Skeletal muscle tissue (tissue), 4 donors: ENCODE results near the gene CPNE6. TPM values are rescaled to one million over a fixed set of nuclear protein-coding genes. Genes with fewer than 3 reads are reported as not detected.
A peak's percentile ranks its signal among the peaks of the same experiment; 100 is the strongest.

Source experiments
- H3K27ac ChIP-seq: one replicate; pipeline ENCODE4 v1.7.0; 2013; ENCODE audit warnings: mild to moderate bottlenecking, low read depth, low read length, inconsistent platforms
- H3K27me3 ChIP-seq, 3 donors: one replicate each; pipeline ENCODE4 v1.7.0; 2013; ENCODE audit warnings: low read length in 3 of 3; ENCODE audit not compliant: control insufficient read depth in 3 of 3, insufficient read depth in 3 of 3
- H3K36me3 ChIP-seq, 3 donors: one replicate each; pipeline ENCODE4 v1.7.0; 2013; ENCODE audit warnings: low read length in 3 of 3; ENCODE audit not compliant: control insufficient read depth in 3 of 3, insufficient read depth in 3 of 3
- H3K4me1 ChIP-seq, 3 donors: one replicate each; pipeline ENCODE4 v1.7.0; 2013; ENCODE audit warnings: low read length in 3 of 3, mild to moderate bottlenecking in 3 of 3; ENCODE audit not compliant: control insufficient read depth in 3 of 3, insufficient read depth in 3 of 3
- H3K4me3 ChIP-seq, 3 donors: one replicate each; pipeline ENCODE4 v1.7.0; 2013; ENCODE audit warnings: low read length in 3 of 3
- H3K9ac ChIP-seq, 3 donors: one replicate each; pipeline ENCODE4 v1.7.0; 2013; ENCODE audit warnings: low read length in 3 of 3, mild to moderate bottlenecking in 3 of 3, moderate library complexity in 2 of 3, low read depth in 1 of 3
- H3K9me3 ChIP-seq, 3 donors: one replicate each; pipeline ENCODE4 v1.7.0; 2013; ENCODE audit warnings: low read length in 3 of 3; ENCODE audit not compliant: control insufficient read depth in 3 of 3
- total RNA-seq: library from RNA; depleted of rRNA; stranded (reverse); fragments of >200 nt; gene quantifications from one replicate; pipeline ENCODE4 v1.2.3, GENCODE V29; 2014
- donor health status: Osteomylitis.

Gene CPNE6
- total RNA-seq, 1 donor from 2014 or later, result not detected

DNA sequence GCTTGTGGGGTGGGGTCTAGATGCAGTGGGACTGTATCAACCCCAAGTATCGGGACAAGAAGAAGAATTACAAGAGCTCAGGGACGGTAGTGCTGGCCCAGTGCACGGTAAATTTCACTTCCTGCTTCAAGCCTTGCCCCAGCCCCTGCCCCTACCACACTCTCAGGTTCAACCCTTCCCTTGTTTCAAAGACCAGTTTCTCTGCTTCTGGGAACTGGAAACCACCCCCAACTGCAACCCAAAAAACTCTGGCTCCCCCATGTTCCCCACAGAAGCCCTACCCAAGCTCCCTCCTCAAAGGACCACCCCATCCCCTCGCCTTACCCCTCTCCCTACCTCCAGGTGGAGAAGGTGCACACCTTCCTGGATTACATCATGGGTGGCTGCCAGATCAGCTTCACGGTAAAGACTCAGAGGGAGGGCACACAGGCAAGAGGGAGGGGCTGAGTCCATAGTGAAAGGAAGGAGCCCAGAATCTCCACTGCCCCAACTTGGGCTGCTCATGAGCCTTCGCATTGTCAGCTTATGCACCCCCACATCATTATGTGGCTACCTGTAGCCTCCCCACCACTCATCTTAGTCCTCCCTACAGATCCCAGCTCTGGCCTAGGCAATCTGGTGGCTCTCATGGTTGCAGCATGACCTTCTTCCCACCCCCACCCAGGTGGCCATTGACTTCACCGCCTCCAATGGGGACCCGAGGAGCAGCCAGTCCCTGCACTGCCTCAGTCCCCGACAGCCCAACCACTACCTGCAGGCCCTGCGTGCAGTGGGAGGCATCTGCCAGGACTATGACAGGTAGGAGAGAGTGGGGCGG lies 4.3 kb downstream of the CPNE6 start:
- peaks cover 27 to 61% (median 44%) of the 10 kb centered on the region in 3 donors for H3K27me3 ChIP-seq
- no peak overlapping the region for H3K9ac ChIP-seq

DNA sequence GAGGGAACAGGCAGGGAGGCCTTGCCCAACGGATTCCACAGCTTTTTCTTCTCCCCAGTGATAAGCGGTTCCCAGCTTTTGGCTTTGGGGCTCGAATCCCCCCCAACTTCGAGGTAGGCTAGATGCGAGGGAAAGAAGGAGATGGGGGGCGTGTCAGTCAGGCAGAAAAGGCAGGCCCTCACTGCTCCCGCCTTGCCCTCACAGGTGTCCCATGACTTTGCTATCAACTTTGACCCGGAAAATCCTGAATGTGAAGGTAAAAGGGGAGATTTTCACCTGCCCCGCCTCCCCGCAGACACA lies 4.9 kb downstream of the CPNE6 start:
- H3K27ac ChIP-seq, result no peak overlapping the region
- no peaks in the 10 kb centered on the region for H3K36me3 ChIP-seq
- no peak overlapping the region for H3K4me3 ChIP-seq
- H3K9me3 ChIP-seq, result no peaks in the 10 kb centered on the region
- peaks cover 27 to 61% (median 44%) of the 10 kb centered on the region in 3 donors for H3K27me3 ChIP-seq
- H3K9ac ChIP-seq, result no peak overlapping the region
- H3K4me1 ChIP-seq, result peaks cover 6 to 12% (median 8%) of the 10 kb centered on the region in 3 donors

More for the DNA sequence above, 4.3 kb downstream of the CPNE6 start:
- Histone ChIP-seq H3K36me3 (no peaks in the 10 kb centered on the region), H3K4me1 (peaks cover 2 to 10% (median 5%) of the 10 kb centered on the region in 3 donors), H3K27ac (no peak overlapping the region), H3K9me3 (no peaks in the 10 kb centered on the region), H3K4me3 (no peak overlapping the region)

DNA sequence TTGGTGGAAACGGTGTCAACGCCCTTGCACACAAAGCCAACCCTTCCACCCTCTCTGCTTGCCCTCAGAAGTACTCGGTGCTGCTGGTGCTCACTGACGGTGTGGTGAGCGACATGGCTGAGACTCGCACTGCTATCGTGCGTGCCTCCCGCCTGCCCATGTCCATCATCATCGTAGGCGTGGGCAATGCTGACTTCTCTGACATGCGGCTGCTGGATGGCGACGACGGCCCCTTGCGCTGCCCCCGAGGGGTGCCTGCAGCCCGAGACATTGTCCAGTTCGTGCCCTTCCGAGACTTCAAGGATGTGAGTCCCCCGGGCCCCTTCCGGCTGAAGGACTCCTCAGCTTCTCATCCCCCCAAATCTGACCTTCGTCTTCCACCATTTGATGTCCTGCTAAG lies 5.7 kb downstream of the CPNE6 start:
- Histone ChIP-seq H3K27ac (no peak overlapping the region), H3K4me3 (no peak overlapping the region), H3K36me3 (no peaks in the 10 kb centered on the region), H3K27me3 (peaks cover 23 to 61% (median 38%) of the 10 kb centered on the region in 3 donors), H3K4me1 (peaks cover 6 to 13% (median 9%) of the 10 kb centered on the region in 3 donors), H3K9me3 (no peaks in the 10 kb centered on the region), H3K9ac (no peak overlapping the region)

DNA sequence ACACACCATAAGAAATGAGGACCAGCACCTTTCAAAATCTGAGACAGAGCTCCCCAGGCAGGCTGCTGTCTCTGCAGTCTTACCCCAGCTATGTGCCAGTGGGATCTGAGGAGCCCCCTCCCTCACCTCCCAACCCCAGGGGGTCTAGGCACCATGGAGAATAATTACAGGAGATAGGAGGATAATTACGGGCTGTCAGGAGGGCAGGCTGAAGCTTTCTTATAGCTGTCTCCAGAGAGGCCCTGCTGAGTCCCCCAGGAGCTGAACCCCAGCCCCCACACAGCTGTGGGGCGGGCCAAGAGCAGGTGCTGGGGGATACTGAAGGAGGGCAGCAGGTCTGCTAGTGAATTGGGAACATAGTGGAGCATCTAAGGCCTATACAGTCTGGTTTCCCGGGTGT lies 6.8 kb downstream of the CPNE6 start:
- peaks cover 15 to 50% (median 28%) of the 10 kb centered on the region in 3 donors for H3K27me3 ChIP-seq
- H3K4me1 ChIP-seq, result peaks cover 6 to 12% (median 9%) of the 10 kb centered on the region in 3 donors
- H3K27ac ChIP-seq, result no peak overlapping the region
- H3K36me3 ChIP-seq, result no peaks in the 10 kb centered on the region
- H3K9me3 ChIP-seq, result no peaks in the 10 kb centered on the region
- no peak overlapping the region for H3K9ac ChIP-seq
- no peak overlapping the region for H3K4me3 ChIP-seq

DNA sequence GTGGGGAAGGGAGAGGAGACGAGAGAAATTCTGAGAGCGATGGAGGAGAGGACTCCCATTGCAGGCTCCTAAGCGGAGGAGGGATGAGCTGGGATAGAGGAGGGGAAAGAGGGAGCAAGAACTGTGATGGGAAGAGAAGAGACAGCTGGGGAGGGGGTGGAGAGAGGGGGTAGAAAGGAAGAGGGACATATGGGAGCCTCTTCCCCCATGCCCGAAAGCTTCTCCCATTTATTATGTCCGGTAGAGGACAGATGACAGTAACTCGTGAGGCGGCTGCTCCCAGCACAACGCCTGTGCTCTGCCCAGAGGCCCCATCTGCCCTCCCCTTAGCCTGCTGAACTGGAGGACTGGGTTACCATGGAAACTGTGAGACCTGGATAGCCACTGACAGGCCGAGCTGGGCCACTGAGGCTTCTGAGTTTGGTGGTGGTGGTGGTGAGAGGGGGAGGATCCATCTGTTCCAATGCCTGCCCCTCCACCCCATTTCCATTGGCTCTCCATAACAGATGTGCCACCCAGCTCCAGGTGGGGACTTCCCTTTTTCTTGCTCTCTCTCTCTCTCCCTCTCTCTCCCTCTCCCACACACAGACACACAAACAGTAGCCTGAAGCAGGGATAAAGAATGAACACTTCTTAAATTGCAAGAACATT lies 8.3 kb downstream of the CPNE6 start:
- H3K9ac ChIP-seq, result no peak overlapping the region
- H3K27me3 ChIP-seq, result peaks cover 11 to 35% (median 18%) of the 10 kb centered on the region in 3 donors
- peaks cover 6 to 12% (median 9%) of the 10 kb centered on the region in 3 donors for H3K4me1 ChIP-seq
- H3K36me3 ChIP-seq, result no peaks in the 10 kb centered on the region
- H3K27ac ChIP-seq, result no peak overlapping the region
- no peak overlapping the region for H3K4me3 ChIP-seq
- no peaks in the 10 kb centered on the region for H3K9me3 ChIP-seq

DNA sequence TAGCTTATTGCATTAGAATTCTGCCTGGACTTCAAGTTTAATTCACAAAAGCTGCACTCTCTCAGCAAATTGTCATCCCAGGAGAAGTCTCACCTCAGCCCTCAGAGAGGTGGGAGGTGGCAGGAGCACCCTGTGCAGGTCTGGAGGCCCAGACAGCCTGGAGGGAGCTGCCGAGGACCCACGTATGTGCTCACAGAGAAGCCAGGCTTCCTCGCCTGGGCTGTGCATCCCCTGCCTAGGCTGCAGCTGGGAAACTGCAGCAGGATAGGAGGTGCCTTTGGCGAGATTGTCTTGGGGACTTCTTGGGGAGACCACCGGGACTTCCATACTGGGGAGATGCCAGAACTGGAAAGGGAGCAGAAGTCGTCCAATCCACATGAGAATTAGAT lies 8.8 kb downstream of the CPNE6 start:
- Histone ChIP-seq H3K4me1 (peaks cover 6 to 12% (median 9%) of the 10 kb centered on the region in 3 donors), H3K9me3 (no peaks in the 10 kb centered on the region), H3K27me3 (peaks cover 11 to 30% (median 15%) of the 10 kb centered on the region in 3 donors), H3K9ac (no peak overlapping the region), H3K27ac (no peak overlapping the region), H3K36me3 (no peaks in the 10 kb centered on the region), H3K4me3 (no peak overlapping the region)

DNA sequence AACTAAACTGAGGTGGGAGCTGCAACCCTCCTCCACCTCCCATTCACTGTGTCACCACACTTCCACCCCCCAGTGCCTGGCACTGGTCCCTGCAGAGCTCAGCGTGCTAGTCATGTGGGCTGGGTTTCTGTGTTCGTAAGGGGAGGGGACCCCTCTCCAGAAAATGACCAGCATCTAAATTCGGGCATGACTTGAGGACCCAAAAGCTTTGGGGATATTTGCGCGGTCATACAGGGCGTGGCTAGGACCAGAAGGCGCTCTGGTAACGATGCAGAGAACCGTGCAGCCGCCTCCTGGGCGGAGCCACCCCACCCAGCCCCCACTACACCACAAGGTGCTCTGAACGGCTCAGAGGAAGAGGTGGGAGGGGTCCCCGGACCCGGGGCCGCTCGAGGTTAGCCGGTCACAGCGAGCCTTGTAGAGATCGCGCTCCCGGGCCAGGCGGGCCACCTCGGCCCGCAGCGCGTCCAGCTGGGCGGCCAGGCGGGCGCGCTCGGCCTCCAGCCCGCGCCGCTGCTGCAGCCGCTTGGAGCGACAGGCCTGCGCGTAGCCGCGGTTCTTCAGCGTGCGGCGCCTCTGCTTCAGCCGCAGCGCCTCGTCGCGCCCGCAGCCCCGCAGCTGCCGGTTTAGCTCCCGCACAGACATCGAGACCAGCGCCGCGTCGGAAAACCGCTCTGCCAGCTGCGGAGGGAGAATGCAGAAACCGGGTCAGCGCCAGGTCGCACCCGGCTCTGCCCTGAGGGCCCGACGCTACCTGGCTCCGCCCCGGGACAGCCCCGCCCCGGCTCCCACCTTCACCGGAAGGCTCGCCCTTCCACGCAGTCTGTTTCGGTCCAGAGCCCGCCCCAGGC lies 9.8 kb downstream of the CPNE6 start:
- no peaks in the 10 kb centered on the region for H3K36me3 ChIP-seq
- H3K27me3 ChIP-seq, result peaks cover 9 to 21% (median 11%) of the 10 kb centered on the region in 3 donors
- no peaks in the 10 kb centered on the region for H3K9me3 ChIP-seq
- H3K9ac ChIP-seq, result peak overlapping the region; percentile 64 to 77 (median 70)
- H3K4me3 ChIP-seq, result peak overlapping the region; percentile 67 to 79 (median 70)
- H3K4me1 ChIP-seq, result peaks cover 6 to 12% (median 9%) of the 10 kb centered on the region in 3 donors
- H3K27ac ChIP-seq, result no peak overlapping the region

DNA sequence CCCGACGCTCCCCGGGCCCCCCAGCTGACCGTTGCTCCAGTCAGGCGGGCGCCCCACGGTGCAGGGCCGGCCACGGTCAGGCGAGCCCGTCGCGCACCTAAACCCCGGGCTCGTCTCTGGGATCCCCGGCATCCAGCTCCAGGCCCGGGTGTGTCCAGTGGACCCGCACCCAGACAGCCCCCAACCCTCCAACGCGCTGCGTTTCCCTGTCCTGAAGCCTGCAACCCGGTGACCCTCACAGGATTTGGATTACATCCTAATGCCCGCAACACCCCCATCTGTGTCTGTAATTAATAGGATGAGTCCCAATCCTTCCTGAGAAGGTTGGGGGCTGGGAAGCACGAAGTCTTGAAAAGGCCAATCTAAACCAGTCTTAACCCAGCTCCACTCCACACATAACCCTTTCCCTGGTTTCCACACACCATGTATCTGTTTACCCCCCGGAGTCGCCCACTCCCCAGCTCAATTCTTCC lies 10.4 kb downstream of the CPNE6 start:
- no peak overlapping the region for H3K27ac ChIP-seq
- peak overlapping the region; percentile 2 to 70 (median 22) for H3K4me3 ChIP-seq
- peaks cover 6 to 12% (median 9%) of the 10 kb centered on the region in 3 donors for H3K4me1 ChIP-seq
- no peaks in the 10 kb centered on the region for H3K36me3 ChIP-seq
- H3K9me3 ChIP-seq, result no peaks in the 10 kb centered on the region
- H3K27me3 ChIP-seq, result peaks cover 6 to 17% (median 9%) of the 10 kb centered on the region in 3 donors
- peak overlapping the region in 2 of 3 donors; percentile 64 to 77 for H3K9ac ChIP-seq

DNA sequence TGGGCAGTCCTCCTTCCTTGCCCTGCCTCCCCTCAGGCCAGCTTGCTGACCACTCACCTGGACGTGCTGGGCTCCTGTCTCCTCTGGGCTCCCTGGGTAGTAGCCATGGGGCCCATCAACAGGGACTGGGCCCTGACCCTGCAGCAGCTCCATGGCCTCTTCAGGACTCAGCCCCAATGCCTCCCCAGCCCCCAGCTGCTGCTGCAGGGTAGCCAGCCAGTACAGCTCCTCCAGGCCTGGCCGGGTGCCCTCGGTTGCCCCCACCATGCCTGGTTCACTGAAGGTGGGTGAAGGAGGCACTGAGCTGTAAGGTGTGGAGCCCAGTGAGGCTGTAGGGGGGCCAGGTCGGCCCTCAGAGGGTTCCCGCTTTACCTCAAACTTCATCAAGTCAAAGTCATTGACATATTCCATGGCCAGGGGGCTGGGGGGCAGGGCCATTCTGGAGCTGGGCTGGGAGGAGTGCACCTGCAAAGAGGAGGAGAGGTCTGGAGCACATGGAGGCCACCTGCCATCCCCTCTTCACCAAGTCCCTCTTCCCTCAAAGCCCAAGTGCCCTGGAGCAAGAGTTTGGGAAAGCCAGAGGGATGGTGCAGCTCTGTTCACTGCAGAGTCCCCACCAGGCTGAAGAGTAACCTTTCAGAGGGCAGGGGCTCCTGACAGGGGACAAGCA lies 11.2 kb downstream of the CPNE6 start:
- Histone ChIP-seq H3K4me3 (no peak overlapping the region), H3K9ac (no peak overlapping the region), H3K4me1 (peaks cover 6 to 12% (median 9%) of the 10 kb centered on the region in 3 donors), H3K27ac (no peak overlapping the region), H3K9me3 (no peaks in the 10 kb centered on the region), H3K36me3 (no peaks in the 10 kb centered on the region), H3K27me3 (peaks cover 3 to 12% (median 6%) of the 10 kb centered on the region in 3 donors)
